ENCODE data around the gene SNRPA1. TPM values are rescaled to one million over a fixed set of nuclear protein-coding genes. Genes with fewer than 3 reads are reported as not detected.
A peak's percentile ranks its signal among the peaks of the same experiment; 100 is the strongest.
"Not testable (repeated sequence)": the region's sequence is repeated elsewhere in the genome, so short reads cannot be mapped to it uniquely, and the experiment has no call there.

The SNRPA1 gene
- total and polyA plus RNA-seq, 4 donors = 34.5 to 57.7 (median 51.3) TPM

DNA sequence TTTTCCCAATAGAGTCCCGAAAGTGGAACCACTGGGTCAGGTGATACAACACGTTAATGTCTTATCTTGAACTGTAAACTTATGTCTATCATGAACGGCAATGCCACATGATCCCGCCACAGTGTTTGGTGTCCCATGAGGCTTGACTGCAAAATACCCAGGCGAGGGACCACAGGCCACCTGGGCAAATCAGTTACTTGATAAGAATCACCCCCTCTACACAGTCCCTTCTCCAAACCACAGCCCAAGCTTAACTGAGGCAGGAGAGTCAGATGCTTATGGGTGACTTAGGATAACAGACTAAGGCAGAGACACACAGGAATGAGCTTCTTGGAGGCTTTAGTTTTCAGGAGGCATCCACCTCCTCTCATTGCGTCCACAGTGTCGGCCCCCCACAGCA, 42.9 kb upstream of the SNRPA1 start:
- ATAC-seq (ENCODE audit: insufficient read depth, low FRiP score) = no peak
- Histone ChIP-seq H3K27me3 (ENCODE audit: control insufficient read depth in 3 of 3, insufficient read depth in 3 of 3, low read length in 2 of 3) (no peaks in the 10 kb centered on the region), H3K9me3 (ENCODE audit: control insufficient read depth in 4 of 4, insufficient read depth in 3 of 4, low read length in 3 of 4) (peaks cover 0 to 9% (median 0%) of the 10 kb centered on the region in 4 donors), H3K4me1 (ENCODE audit: control insufficient read depth in 5 of 5, insufficient read depth in 5 of 5, low read length in 5 of 5) (no peaks in the 10 kb centered on the region), H3K36me3 (ENCODE audit: control insufficient read depth in 4 of 4, insufficient read depth in 4 of 4, low read length in 4 of 4) (no peaks in the 10 kb centered on the region), H3K27ac (ENCODE audit: low read depth in 1 of 2, low read length in 1 of 2) (no peak overlapping the region), H3K4me3 (no peak overlapping the region), H3K9ac (ENCODE audit: insufficient read depth in 1 of 2, low read length in 2 of 2) (no peak overlapping the region)
- no peak for DNase-seq
- WGBS, 2 donors = 56 to 70% methylated on average over 7 of the region's 7 CpGs
- TF ChIP-seq, protein P1, sequence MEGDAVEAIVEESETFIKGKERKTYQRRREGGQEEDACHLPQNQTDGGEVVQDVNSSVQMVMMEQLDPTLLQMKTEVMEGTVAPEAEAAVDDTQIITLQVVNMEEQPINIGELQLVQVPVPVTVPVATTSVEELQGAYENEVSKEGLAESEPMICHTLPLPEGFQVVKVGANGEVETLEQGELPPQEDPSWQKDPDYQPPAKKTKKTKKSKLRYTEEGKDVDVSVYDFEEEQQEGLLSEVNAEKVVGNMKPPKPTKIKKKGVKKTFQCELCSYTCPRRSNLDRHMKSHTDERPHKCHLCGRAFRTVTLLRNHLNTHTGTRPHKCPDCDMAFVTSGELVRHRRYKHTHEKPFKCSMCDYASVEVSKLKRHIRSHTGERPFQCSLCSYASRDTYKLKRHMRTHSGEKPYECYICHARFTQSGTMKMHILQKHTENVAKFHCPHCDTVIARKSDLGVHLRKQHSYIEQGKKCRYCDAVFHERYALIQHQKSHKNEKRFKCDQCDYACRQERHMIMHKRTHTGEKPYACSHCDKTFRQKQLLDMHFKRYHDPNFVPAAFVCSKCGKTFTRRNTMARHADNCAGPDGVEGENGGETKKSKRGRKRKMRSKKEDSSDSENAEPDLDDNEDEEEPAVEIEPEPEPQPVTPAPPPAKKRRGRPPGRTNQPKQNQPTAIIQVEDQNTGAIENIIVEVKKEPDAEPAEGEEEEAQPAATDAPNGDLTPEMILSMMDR (IDR thresholded peaks at IDR 0.05; ENCODE audit: control extremely low read depth, extremely low read depth) = no peak

DNA sequence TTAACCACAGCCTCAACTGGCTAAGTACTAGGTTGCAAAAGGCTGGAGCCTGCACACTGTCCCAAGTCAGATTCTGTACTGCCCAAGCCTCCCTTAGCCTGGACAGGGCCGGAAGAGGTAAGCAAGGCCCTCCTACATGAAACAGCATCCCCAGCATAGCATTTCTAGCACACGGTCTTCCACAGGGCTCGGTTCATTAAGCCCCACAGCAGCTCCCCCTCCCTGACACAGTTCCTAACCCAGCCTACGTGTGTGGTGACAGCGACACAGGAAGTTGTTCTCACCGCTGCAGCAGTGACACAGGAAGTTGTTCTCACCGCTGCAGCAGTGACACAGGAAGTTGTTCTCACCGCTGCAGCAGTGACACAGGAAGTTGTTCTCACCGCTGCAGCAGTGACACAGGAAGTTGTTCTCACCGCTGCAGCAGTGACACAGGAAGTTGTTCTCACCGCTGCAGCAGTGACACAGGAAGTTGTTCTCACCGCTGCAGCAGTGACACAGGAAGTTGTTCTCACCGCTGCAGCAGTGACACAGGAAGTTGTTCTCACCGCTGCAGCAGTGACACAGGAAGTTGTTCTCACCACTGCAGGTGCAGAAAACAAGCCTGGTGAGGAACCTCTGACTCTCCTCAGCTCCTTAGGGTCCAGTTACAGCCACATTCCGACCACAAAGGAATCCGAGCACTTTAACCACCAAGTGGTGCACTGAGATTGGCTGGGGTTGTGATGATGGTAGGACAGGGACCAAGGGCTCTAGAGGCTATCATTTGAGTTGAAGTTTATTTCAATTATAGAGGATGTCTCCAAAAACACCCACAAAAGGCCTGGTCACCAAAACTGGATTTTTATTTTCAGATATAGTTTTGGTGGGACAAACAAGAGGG, 39.1 kb upstream of the SNRPA1 start:
- H3K9ac ChIP-seq (ENCODE audit: insufficient read depth in 1 of 2, low read length in 2 of 2); H3K4me1 ChIP-seq (ENCODE audit: control insufficient read depth in 5 of 5, insufficient read depth in 5 of 5, low read length in 5 of 5); H3K36me3 ChIP-seq (ENCODE audit: control insufficient read depth in 4 of 4, insufficient read depth in 4 of 4, low read length in 4 of 4); DNase-seq; H3K4me3 ChIP-seq; ATAC-seq (ENCODE audit: insufficient read depth, low FRiP score); H3K27me3 ChIP-seq (ENCODE audit: control insufficient read depth in 3 of 3, insufficient read depth in 3 of 3, low read length in 2 of 3): not testable (repeated sequence)
- peak overlapping the region in 1 of 2 donors; percentile 20 for H3K27ac ChIP-seq (ENCODE audit: low read depth in 1 of 2, low read length in 1 of 2)
- WGBS, 2 donors = 43 to 56% methylated on average over 10 to 12 of the region's 16 CpGs
- peaks cover 0 to 10% (median 0%) of the 10 kb centered on the region in 4 donors for H3K9me3 ChIP-seq (ENCODE audit: control insufficient read depth in 4 of 4, insufficient read depth in 3 of 4, low read length in 3 of 4)

DNA sequence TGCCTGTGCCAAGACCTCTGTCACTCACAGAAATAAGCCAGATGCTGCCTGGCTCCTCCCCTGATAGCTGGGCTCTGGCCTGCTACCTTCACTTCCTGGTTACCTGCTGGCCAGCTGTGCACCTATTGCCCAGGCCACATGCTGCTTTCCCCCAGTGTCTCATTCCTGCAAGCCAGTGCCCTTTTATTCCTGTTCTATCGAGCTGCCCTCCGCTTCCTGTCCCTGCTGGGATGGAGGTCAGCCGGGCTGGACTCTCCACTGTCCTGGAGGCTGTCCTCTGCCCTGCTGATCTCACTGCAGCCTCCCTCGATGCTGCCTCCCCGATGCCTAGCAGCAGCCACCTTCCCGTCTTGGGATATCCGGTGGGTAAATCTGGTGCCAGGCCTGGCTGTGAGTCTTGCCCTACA, 37.0 kb upstream of the SNRPA1 start:
- H3K36me3 ChIP-seq (ENCODE audit: control insufficient read depth in 4 of 4, insufficient read depth in 4 of 4, low read length in 4 of 4) = no peaks in the 10 kb centered on the region
- no peak for DNase-seq
- H3K4me3 ChIP-seq = no peak overlapping the region
- no peak overlapping the region for H3K27ac ChIP-seq (ENCODE audit: low read depth in 1 of 2, low read length in 1 of 2)
- no peak overlapping the region for H3K9ac ChIP-seq (ENCODE audit: insufficient read depth in 1 of 2, low read length in 2 of 2)
- TF ChIP-seq, protein P1 (IDR thresholded peaks at IDR 0.05; ENCODE audit: control extremely low read depth, extremely low read depth) = no peak
- peaks cover 0 to 10% (median 0%) of the 10 kb centered on the region in 4 donors for H3K9me3 ChIP-seq (ENCODE audit: control insufficient read depth in 4 of 4, insufficient read depth in 3 of 4, low read length in 3 of 4)
- H3K27me3 ChIP-seq (ENCODE audit: control insufficient read depth in 3 of 3, insufficient read depth in 3 of 3, low read length in 2 of 3) = no peaks in the 10 kb centered on the region
- ATAC-seq (ENCODE audit: insufficient read depth, low FRiP score) = no peak
- no peaks in the 10 kb centered on the region for H3K4me1 ChIP-seq (ENCODE audit: control insufficient read depth in 5 of 5, insufficient read depth in 5 of 5, low read length in 5 of 5)
- WGBS, 2 donors = 89 to 94% methylated on average over 7 of the region's 7 CpGs

DNA sequence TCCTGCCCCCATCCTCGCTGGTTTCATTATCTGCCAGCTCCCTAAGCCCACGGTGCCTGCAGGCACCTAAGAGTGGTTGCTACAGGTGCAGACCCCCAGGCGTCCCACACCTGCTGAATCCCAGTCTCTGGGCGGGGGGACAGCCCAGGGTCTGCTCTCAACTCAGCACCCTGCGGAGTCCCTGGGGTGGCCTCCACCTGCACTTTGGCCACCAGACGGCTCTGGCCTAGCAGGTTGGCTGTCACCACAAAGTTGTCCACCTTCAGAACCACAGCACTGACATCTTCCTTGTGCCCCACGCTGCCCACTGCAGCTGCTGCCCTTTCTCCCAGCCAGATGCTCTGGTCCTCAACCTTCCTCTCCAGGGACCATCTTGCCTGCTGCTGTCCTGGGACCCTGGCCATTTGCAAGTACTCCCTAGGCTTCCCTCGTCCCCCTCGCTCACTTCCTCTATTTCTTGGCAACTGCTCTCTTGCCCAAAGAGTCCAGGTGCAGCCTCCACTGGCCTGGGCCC, 34.9 kb upstream of the SNRPA1 start:
- ATAC-seq (ENCODE audit: insufficient read depth, low FRiP score) = no peak
- DNase-seq = no peak
- peaks cover 0 to 2% (median 0%) of the 10 kb centered on the region in 3 donors for H3K27me3 ChIP-seq (ENCODE audit: control insufficient read depth in 3 of 3, insufficient read depth in 3 of 3, low read length in 2 of 3)
- 80 to 85% methylated on average over 9 of the region's 9 CpGs for WGBS, 2 donors
- TF ChIP-seq, protein P1 (IDR thresholded peaks at IDR 0.05; ENCODE audit: control extremely low read depth, extremely low read depth) = no peak
- H3K36me3 ChIP-seq (ENCODE audit: control insufficient read depth in 4 of 4, insufficient read depth in 4 of 4, low read length in 4 of 4) = no peaks in the 10 kb centered on the region
- no peaks in the 10 kb centered on the region for H3K4me1 ChIP-seq (ENCODE audit: control insufficient read depth in 5 of 5, insufficient read depth in 5 of 5, low read length in 5 of 5)
- no peak overlapping the region for H3K4me3 ChIP-seq
- no peak overlapping the region for H3K27ac ChIP-seq (ENCODE audit: low read depth in 1 of 2, low read length in 1 of 2)
- H3K9me3 ChIP-seq (ENCODE audit: control insufficient read depth in 4 of 4, insufficient read depth in 3 of 4, low read length in 3 of 4) = peaks cover 0 to 7% (median 0%) of the 10 kb centered on the region in 4 donors
- no peak overlapping the region for H3K9ac ChIP-seq (ENCODE audit: insufficient read depth in 1 of 2, low read length in 2 of 2)

Measured in lung (tissue), 12 donors.